ENCODE data around the gene MRPS23. TPM values are rescaled to one million over a fixed set of nuclear protein-coding genes. Genes with fewer than 3 reads are reported as not detected.
A peak's percentile ranks its signal among the peaks of the same experiment; 100 is the strongest.

The MRPS23 gene
- total and polyA plus RNA-seq, 2 of the 13 experiments (the other 11 are each of a cell fraction or from before 2014, with no cell fraction given) = 63.2 to 181 TPM

DNA sequence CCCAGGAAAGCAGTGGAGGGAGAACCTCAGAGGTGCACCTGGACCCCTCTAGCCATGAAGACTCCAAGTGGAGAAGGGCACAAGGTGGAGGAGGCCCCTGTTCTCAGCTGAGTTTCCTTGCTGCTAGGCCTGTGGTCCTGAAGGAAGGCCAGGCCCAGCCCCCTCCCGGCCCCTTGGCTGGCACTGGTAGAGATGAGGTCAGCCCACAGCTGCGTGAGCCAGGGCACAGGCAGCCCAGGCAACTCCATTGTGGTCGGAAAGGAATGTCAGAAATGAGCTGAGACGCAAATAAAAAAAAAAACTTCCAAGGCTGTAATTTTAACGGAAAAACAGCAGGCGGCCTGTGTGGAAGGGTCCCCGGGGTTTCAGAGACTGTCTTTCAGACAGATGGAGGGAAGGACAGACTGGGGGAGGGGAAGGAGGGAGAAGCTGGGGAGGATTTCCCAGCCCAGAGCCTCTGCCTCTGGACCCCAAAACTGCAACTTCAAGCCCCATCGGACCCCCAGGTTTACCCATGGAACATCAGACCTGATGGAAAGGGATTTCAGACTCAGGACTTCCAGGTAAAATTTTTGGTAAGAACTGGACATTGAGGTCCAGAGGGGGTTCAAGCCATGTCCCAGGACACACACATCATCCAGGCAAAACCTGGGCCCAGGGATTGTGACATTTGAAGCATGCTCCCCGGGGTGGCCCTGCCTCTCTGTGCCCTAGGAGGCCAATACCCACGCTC lies 25.6 kb upstream of the MRPS23 start (continued):
- TF ChIP-seq KAT8 (CRISPR knock-in tag; IDR thresholded peaks at IDR 0.05) = peak; percentile 64
- TF ChIP-seq, protein P1, sequence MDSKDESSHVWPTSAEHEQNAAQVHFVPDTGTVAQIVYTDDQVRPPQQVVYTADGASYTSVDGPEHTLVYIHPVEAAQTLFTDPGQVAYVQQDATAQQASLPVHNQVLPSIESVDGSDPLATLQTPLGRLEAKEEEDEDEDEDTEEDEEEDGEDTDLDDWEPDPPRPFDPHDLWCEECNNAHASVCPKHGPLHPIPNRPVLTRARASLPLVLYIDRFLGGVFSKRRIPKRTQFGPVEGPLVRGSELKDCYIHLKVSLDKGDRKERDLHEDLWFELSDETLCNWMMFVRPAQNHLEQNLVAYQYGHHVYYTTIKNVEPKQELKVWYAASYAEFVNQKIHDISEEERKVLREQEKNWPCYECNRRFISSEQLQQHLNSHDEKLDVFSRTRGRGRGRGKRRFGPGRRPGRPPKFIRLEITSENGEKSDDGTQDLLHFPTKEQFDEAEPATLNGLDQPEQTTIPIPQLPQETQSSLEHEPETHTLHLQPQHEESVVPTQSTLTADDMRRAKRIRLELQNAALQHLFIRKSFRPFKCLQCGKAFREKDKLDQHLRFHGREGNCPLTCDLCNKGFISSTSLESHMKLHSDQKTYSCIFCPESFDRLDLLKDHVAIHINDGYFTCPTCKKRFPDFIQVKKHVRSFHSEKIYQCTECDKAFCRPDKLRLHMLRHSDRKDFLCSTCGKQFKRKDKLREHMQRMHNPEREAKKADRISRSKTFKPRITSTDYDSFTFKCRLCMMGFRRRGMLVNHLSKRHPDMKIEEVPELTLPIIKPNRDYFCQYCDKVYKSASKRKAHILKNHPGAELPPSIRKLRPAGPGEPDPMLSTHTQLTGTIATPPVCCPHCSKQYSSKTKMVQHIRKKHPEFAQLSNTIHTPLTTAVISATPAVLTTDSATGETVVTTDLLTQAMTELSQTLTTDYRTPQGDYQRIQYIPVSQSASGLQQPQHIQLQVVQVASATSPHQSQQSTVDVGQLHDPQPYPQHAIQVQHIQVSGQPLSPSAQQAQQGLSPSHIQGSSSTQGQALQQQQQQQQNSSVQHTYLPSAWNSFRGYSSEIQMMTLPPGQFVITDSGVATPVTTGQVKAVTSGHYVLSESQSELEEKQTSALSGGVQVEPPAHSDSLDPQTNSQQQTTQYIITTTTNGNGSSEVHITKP (CRISPR knock-in tag; IDR thresholded peaks at IDR 0.05; ENCODE audit: low read depth) = peak; percentile 76
- TF ChIP-seq, protein P2, sequence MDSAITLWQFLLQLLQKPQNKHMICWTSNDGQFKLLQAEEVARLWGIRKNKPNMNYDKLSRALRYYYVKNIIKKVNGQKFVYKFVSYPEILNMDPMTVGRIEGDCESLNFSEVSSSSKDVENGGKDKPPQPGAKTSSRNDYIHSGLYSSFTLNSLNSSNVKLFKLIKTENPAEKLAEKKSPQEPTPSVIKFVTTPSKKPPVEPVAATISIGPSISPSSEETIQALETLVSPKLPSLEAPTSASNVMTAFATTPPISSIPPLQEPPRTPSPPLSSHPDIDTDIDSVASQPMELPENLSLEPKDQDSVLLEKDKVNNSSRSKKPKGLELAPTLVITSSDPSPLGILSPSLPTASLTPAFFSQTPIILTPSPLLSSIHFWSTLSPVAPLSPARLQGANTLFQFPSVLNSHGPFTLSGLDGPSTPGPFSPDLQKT (CRISPR knock-in tag; IDR thresholded peaks at IDR 0.05; ENCODE audit: borderline replicate concordance) = no peak
- TF ChIP-seq IKZF4 (CRISPR knock-in tag; IDR thresholded peaks at IDR 0.05; ENCODE audit: borderline replicate concordance, low read depth, not compliant biosample characterization) = peak; percentile 57
- no peak for TF ChIP-seq ZNF598 (CRISPR knock-in tag; IDR thresholded peaks at IDR 0.05; ENCODE audit: borderline replicate concordance)
- no peak for TF ChIP-seq TRIM24 (CRISPR knock-in tag; IDR thresholded peaks at IDR 0.05)
- TF ChIP-seq PAWR (CRISPR knock-in tag; IDR thresholded peaks at IDR 0.05; ENCODE audit: borderline replicate concordance) = no peak
- TF ChIP-seq SMAD3 (CRISPR knock-in tag; IDR thresholded peaks at IDR 0.05) = no peak; the same call in 1 of the 2 replicates
- peak; percentile 61 for TF ChIP-seq ATF7 (IDR thresholded peaks at IDR 0.05)
- peak; percentile 93 for TF ChIP-seq ATF7 (CRISPR knock-in tag; IDR thresholded peaks at IDR 0.05)
- TF ChIP-seq SALL2 (CRISPR knock-in tag; IDR thresholded peaks at IDR 0.05) = no peak
- TF ChIP-seq ZNF160 (CRISPR knock-in tag; IDR thresholded peaks at IDR 0.05) = no peak
- TF ChIP-seq, protein P3, sequence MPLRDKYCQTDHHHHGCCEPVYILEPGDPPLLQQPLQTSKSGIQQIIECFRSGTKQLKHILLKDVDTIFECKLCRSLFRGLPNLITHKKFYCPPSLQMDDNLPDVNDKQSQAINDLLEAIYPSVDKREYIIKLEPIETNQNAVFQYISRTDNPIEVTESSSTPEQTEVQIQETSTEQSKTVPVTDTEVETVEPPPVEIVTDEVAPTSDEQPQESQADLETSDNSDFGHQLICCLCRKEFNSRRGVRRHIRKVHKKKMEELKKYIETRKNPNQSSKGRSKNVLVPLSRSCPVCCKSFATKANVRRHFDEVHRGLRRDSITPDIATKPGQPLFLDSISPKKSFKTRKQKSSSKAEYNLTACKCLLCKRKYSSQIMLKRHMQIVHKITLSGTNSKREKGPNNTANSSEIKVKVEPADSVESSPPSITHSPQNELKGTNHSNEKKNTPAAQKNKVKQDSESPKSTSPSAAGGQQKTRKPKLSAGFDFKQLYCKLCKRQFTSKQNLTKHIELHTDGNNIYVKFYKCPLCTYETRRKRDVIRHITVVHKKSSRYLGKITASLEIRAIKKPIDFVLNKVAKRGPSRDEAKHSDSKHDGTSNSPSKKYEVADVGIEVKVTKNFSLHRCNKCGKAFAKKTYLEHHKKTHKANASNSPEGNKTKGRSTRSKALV (CRISPR knock-in tag; IDR thresholded peaks at IDR 0.05) = no peak
- TF ChIP-seq, protein P4, sequence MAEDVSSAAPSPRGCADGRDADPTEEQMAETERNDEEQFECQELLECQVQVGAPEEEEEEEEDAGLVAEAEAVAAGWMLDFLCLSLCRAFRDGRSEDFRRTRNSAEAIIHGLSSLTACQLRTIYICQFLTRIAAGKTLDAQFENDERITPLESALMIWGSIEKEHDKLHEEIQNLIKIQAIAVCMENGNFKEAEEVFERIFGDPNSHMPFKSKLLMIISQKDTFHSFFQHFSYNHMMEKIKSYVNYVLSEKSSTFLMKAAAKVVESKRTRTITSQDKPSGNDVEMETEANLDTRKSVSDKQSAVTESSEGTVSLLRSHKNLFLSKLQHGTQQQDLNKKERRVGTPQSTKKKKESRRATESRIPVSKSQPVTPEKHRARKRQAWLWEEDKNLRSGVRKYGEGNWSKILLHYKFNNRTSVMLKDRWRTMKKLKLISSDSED (CRISPR knock-in tag; IDR thresholded peaks at IDR 0.05) = no peak
- TF ChIP-seq ZNF430 (CRISPR knock-in tag; IDR thresholded peaks at IDR 0.05) = peak; percentile 79; the same call in 1 of the 2 replicates
- TF ChIP-seq, protein P5, sequence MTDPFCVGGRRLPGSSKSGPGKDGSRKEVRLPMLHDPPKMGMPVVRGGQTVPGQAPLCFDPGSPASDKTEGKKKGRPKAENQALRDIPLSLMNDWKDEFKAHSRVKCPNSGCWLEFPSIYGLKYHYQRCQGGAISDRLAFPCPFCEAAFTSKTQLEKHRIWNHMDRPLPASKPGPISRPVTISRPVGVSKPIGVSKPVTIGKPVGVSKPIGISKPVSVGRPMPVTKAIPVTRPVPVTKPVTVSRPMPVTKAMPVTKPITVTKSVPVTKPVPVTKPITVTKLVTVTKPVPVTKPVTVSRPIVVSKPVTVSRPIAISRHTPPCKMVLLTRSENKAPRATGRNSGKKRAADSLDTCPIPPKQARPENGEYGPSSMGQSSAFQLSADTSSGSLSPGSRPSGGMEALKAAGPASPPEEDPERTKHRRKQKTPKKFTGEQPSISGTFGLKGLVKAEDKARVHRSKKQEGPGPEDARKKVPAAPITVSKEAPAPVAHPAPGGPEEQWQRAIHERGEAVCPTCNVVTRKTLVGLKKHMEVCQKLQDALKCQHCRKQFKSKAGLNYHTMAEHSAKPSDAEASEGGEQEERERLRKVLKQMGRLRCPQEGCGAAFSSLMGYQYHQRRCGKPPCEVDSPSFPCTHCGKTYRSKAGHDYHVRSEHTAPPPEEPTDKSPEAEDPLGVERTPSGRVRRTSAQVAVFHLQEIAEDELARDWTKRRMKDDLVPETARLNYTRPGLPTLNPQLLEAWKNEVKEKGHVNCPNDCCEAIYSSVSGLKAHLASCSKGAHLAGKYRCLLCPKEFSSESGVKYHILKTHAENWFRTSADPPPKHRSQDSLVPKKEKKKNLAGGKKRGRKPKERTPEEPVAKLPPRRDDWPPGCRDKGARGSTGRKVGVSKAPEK (CRISPR knock-in tag; IDR thresholded peaks at IDR 0.05; ENCODE audit: borderline replicate concordance) = no peak
- no peak for TF ChIP-seq NFE2L2 (IDR thresholded peaks at IDR 0.05; ENCODE audit: low read length)
- peak; percentile 62 for TF ChIP-seq ZBTB7B (CRISPR knock-in tag; IDR thresholded peaks at IDR 0.05)
- TF ChIP-seq ERF (CRISPR knock-in tag; IDR thresholded peaks at IDR 0.05) = peak; percentile 65; the same call in 1 of the 2 replicates

Measured in HepG2 (cell line).